HCT116 (cell line): ENCODE data around the gene SPOCK3. TPM values are rescaled to one million over a fixed set of nuclear protein-coding genes. Genes with fewer than 3 reads are reported as not detected.

Source experiments
- ATAC-seq: fragments of 200-7000 bp; cut with Tn5 transposase; 2 replicates; pipeline ENCODE4 v1.9.1; 2020; ENCODE audit warnings: mild to moderate bottlenecking, moderate library complexity
- BruUV-seq: library from RNA; stranded (reverse); fragments of 400-500 nt; replicated peaks from 2 replicates; lab custom pipeline; 2021; lab: Mats Ljungman, UMichigan
- CTCF ChIA-PET: fragments of 300-600 bp; sonication (Branson Sonifier 250); formaldehyde crosslinking; loops from one replicate; lab custom pipeline; 2021; ENCODE audit warnings: antibody characterized with exemption; lab: Charles Lee
- POLR2A ChIA-PET: fragments of 300-600, 350-600 bp; sonication (Branson Sonifier 250); formaldehyde crosslinking; loops from one replicate; lab custom pipeline; 2021; ENCODE audit warnings: antibody characterized with exemption; lab: Charles Lee
- RAD21 ChIA-PET, 2 experiments: fragments of 300-600 bp; sonication (Branson Sonifier 250); formaldehyde crosslinking; loops; one replicate each; lab custom pipeline; 2023; ENCODE audit warnings: low total read pairs in 2 of 2; ENCODE audit not compliant: uncharacterized antibody in 2 of 2, unreplicated experiment in 2 of 2, low non-redundant PET in 1 of 2; lab: Charles Lee
- DNase-seq: peaks from one replicate; pipeline ENCODE4 v3.0.0-alpha.2; 2010; ENCODE audit warnings: low read depth, low spot score
- H2AFZ ChIP-seq: fragments of 200-600 bp; shearing (Covaris generic), sonication (generic); 2 replicates; pipeline ENCODE4 v1.6.1; 2017; ENCODE audit warnings: low read depth, mixed run types, mixed read lengths, antibody characterized with exemption, low read length; ENCODE audit not compliant: poor library complexity, severe bottlenecking
- H3K27ac ChIP-seq: 2 replicates; pipeline ENCODE4 v1.5.1; 2012; ENCODE audit warnings: low read depth, low read length
- H3K27me3 ChIP-seq: fragments of 200-600 bp; sonication (generic); 2 replicates; pipeline ENCODE4 v1.6.1; 2016; ENCODE audit warnings: mixed run types, low read length, mixed read lengths; ENCODE audit not compliant: insufficient read depth
- H3K36me3 ChIP-seq, 2 experiments: fragments of 200-500 bp in 1 of 2; fragments of 200-600 bp in 1 of 2; sonication (Bioruptor generic) in 1 of 2; sonication (generic) in 1 of 2; 2 replicates each; pipeline versions ENCODE4 v1.5.1 to v1.6.1; 2014 to 2016; ENCODE audit warnings: low read length in 2 of 2, inconsistent platforms in 1 of 2, mixed read lengths in 1 of 2, mixed run types in 1 of 2; ENCODE audit not compliant: insufficient read depth in 2 of 2, control insufficient read depth in 1 of 2
- H3K4me1 ChIP-seq, 2 experiments: fragments of 200-600 bp in 1 of 2; sonication (generic) in 1 of 2; 2 replicates each; pipeline versions ENCODE4 v1.5.1 to v1.6.1; 2012 to 2017; ENCODE audit warnings: low read length in 2 of 2, inconsistent platforms in 1 of 2, mild to moderate bottlenecking in 1 of 2, mixed read lengths in 1 of 2, mixed run types in 1 of 2, moderate library complexity in 1 of 2; ENCODE audit not compliant: insufficient read depth in 2 of 2, control insufficient read depth in 1 of 2
- H3K4me2 ChIP-seq: fragments of 200-600 bp; sonication (generic); 2 replicates; pipeline ENCODE4 v1.6.1; 2017; ENCODE audit warnings: mixed run types, low read length, mixed read lengths
- H3K4me3 ChIP-seq, 2 experiments: fragments of 200-600 bp in 1 of 2; sonication (generic) in 1 of 2; replicated peaks in 1 of 2; 2 replicates each; pipeline ENCODE4 v1.5.1; 2011 to 2016; ENCODE audit warnings: low read length in 2 of 2, control low read depth in 1 of 2, low read depth in 1 of 2, mild to moderate bottlenecking in 1 of 2, mixed read lengths in 1 of 2, mixed run types in 1 of 2
- H3K79me2 ChIP-seq: fragments of 200-600 bp; sonication (generic); 2 replicates; pipeline ENCODE4 v1.6.1; 2017; ENCODE audit warnings: mild to moderate bottlenecking, mixed run types, low read length, moderate library complexity, mixed read lengths; ENCODE audit not compliant: insufficient read depth
- H3K9ac ChIP-seq: fragments of 200-600 bp; sonication (generic); 2 replicates; pipeline ENCODE4 v1.6.1; 2016; ENCODE audit warnings: low read length, mixed read lengths
- H3K9me2 ChIP-seq: fragments of 200-600 bp; sonication (generic), shearing (Covaris generic); 2 replicates; pipeline ENCODE4 v1.6.1; 2017; ENCODE audit warnings: mixed run types, mild to moderate bottlenecking, moderate library complexity; ENCODE audit not compliant: insufficient read depth
- H3K9me3 ChIP-seq, 2 experiments: fragments of 200-500 bp in 1 of 2; fragments of 200-600 bp in 1 of 2; sonication (Bioruptor generic) in 1 of 2; sonication (generic) in 1 of 2; 2 replicates each; pipeline ENCODE4 v1.6.1; 2014 to 2017; ENCODE audit warnings: low read length in 2 of 2, mixed read lengths in 2 of 2, inconsistent platforms in 1 of 2, low read depth in 1 of 2, mild to moderate bottlenecking in 1 of 2, mixed run types in 1 of 2, moderate library complexity in 1 of 2; ENCODE audit not compliant: control insufficient read depth in 1 of 2, insufficient read depth in 1 of 2
- H4K20me1 ChIP-seq: fragments of 200-600 bp; sonication (generic), shearing (Covaris generic); 2 replicates; pipeline ENCODE4 v1.6.1; 2017; ENCODE audit warnings: mixed run types, mild to moderate bottlenecking, moderate library complexity; ENCODE audit not compliant: insufficient read depth
- EGR1 ChIP-seq: IDR thresholded peaks from 2 replicates; pipeline ENCODE4 v1.6.1; 2012; ENCODE audit warnings: low read depth
- EZH2phosphoT487 ChIP-seq: fragments of 200-600 bp; IDR thresholded peaks from 2 replicates; pipeline ENCODE4 v1.6.1; 2018; ENCODE audit warnings: antibody characterized with exemption, borderline replicate concordance
- intact Hi-C: fragments of 100-400 bp; cut with micrococcal nuclease; formaldehyde crosslinking; loops from 2 replicates; pipeline ENCODE4 v1.10.0; 2022
- total RNA-seq: library from RNA; stranded (reverse); gene quantifications from one replicate; pipeline ENCODE4 v1.2.1, GENCODE V29; 2021; ENCODE audit not compliant: unreplicated experiment
- TF ChIP-seq, protein P1 (sequence below): IDR thresholded peaks from 2 replicates; pipeline ENCODE4 v1.6.1; 2012
- TF ChIP-seq, protein P2 (sequence below): IDR thresholded peaks from 2 replicates; pipeline ENCODE4 v1.6.1; 2012; ENCODE audit warnings: low read depth
- TF ChIP-seq, protein P3 (sequence below): IDR thresholded peaks from 2 replicates; pipeline ENCODE4 v1.6.1; 2012

Gene SPOCK3
- total RNA-seq, 1 experiment from 2014 or later, result 1.7 TPM

DNA sequence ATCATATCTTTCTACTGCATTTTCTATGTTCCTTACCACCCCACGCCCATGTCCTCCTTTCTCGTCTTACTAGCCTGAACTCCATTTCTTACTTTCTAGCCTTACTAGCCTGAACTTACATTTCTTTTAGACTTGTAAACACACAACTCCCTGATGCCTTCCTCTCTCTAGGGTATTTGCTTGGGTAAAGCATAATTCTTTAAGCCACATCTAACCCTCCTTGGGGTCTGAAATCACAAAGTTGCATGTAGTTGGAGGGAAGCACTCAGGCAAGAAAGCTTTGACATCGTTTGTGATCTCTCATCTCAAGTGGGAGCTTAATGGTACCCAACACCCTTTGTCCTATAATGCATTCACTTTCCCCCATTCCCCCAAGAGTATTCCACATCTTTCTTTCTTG is 124.4 kb downstream of the SPOCK3 start:
- DNase-seq, result no peak
- Histone ChIP-seq H2AFZ (no peak overlapping the region), H4K20me1 (no peaks in the 10 kb centered on the region), H3K27ac (no peak overlapping the region), H3K4me2 (no peak overlapping the region), H3K4me1 (peaks cover 0 to 8% of the 10 kb centered on the region in 2 experiments; a peak in 2 of 4 replicates), H3K9ac (no peak overlapping the region), H3K9me3 (no peaks in the 10 kb centered on the region; a peak in 1 of 4 replicates), H3K9me2 (no peaks in the 10 kb centered on the region), H3K4me3 (no peak overlapping the region), H3K27me3 (no peaks in the 10 kb centered on the region), H3K36me3 (no peaks in the 10 kb centered on the region), H3K79me2 (no peaks in the 10 kb centered on the region)
- ATAC-seq, result no peak
- RAD21 ChIA-PET, result no interaction called here
- BruUV-seq, result no TSS peak
- intact Hi-C loops, result no loop called here
- no peak for TF ChIP-seq EZH2phosphoT487
- TF ChIP-seq, protein P1, sequence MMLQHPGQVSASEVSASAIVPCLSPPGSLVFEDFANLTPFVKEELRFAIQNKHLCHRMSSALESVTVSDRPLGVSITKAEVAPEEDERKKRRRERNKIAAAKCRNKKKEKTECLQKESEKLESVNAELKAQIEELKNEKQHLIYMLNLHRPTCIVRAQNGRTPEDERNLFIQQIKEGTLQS, result no peak
- TF ChIP-seq EGR1, result no peak
- CTCF ChIA-PET, result no interaction called here
- POLR2A ChIA-PET, result no interaction called here

DNA sequence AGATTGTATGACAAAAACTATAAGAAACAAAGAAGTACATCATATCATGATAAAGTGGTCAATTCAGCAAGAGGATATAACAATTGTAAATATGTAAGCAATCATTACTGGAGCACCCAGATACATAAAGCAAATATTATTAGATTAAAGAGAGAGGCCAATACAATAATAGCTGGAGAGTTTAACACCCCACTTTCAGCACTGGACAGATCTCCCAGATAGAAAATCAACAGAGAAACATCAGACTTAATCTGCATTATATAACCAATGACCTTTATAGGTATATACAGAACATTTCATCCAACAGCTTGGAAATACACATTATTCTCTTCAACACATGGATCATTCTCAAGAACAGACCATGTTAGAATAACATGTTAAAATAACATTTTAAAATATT is 128.4 kb downstream of the SPOCK3 start:
- H3K4me1 ChIP-seq, result no peaks in the 10 kb centered on the region
- ATAC-seq (no peak), DNase-seq (no peak)
- H2AFZ ChIP-seq, result no peak overlapping the region
- H3K9me2 ChIP-seq, result no peaks in the 10 kb centered on the region
- ChIA-PET CTCF (no interaction called here), POLR2A (no interaction called here)
- H3K79me2 ChIP-seq, result no peaks in the 10 kb centered on the region
- H3K4me2 ChIP-seq, result no peak overlapping the region
- H3K9ac ChIP-seq, result no peak overlapping the region
- TF ChIP-seq, protein P2, sequence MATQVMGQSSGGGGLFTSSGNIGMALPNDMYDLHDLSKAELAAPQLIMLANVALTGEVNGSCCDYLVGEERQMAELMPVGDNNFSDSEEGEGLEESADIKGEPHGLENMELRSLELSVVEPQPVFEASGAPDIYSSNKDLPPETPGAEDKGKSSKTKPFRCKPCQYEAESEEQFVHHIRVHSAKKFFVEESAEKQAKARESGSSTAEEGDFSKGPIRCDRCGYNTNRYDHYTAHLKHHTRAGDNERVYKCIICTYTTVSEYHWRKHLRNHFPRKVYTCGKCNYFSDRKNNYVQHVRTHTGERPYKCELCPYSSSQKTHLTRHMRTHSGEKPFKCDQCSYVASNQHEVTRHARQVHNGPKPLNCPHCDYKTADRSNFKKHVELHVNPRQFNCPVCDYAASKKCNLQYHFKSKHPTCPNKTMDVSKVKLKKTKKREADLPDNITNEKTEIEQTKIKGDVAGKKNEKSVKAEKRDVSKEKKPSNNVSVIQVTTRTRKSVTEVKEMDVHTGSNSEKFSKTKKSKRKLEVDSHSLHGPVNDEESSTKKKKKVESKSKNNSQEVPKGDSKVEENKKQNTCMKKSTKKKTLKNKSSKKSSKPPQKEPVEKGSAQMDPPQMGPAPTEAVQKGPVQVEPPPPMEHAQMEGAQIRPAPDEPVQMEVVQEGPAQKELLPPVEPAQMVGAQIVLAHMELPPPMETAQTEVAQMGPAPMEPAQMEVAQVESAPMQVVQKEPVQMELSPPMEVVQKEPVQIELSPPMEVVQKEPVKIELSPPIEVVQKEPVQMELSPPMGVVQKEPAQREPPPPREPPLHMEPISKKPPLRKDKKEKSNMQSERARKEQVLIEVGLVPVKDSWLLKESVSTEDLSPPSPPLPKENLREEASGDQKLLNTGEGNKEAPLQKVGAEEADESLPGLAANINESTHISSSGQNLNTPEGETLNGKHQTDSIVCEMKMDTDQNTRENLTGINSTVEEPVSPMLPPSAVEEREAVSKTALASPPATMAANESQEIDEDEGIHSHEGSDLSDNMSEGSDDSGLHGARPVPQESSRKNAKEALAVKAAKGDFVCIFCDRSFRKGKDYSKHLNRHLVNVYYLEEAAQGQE, result peak; percentile 37
- TF ChIP-seq, protein P3, sequence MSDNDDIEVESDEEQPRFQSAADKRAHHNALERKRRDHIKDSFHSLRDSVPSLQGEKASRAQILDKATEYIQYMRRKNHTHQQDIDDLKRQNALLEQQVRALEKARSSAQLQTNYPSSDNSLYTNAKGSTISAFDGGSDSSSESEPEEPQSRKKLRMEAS, result no peak
- TF ChIP-seq, all 23 proteins: peak for 1
- Histone ChIP-seq H3K9me3 (no peaks in the 10 kb centered on the region; a peak in 1 of 4 replicates), H3K27me3 (no peaks in the 10 kb centered on the region), H4K20me1 (no peaks in the 10 kb centered on the region), H3K4me3 (no peak overlapping the region), H3K27ac (no peak overlapping the region), H3K36me3 (no peaks in the 10 kb centered on the region)
- intact Hi-C loops, result no loop called here
- BruUV-seq, result no TSS peak
- RAD21 ChIA-PET, result no interaction called here
